ENCODE data around the gene MANSC4. TPM values are rescaled to one million over a fixed set of nuclear protein-coding genes. Genes with fewer than 3 reads are reported as not detected.

The MANSC4 gene
- total and polyA plus RNA-seq, 2 of the 13 experiments (the other 11 are each of a cell fraction or from before 2014, with no cell fraction given): not detected

DNA sequence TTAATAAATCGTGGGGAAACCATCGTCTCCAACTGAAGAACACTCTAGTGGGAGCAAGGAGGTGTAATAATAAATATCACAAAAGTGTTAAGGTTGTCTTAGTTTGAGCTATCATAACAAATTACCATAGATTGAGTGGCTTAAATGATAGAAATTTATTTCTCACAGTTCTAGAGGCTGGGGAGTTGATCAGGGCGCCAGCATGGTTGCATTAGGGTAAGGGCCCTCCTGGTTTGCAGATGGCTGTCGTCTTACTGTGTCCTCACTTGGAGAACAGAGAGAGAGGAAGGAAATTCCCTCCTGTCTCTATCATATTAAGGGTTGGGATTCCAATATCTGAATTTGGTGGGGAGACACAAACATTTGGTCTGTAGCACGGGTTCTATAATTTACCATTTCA is 36.4 kb downstream of the MANSC4 start:
- no peak for DNase-seq (ENCODE audit: low spot score)
- intact Hi-C loops (cut with micrococcal nuclease; ENCODE audit: unreplicated experiment) (no loop called here), in situ Hi-C loops (cut with HindIII; ENCODE audit: extremely low pct_ligation_motif_present, low pct_unique_long_range_greater_than_20kb) (loop anchor here (25.0 kb wide), 1 partner anchor 419 kb away; no protein-coding TSS in a partner anchor)
- no peak for FAIRE-seq
- Histone ChIP-seq H3K27ac (ENCODE audit: extremely low read length, insufficient read depth, low read length) (no peak overlapping the region), H4K20me1 (ENCODE audit: insufficient read depth, low read length) (no peaks in the 10 kb centered on the region), H3K9me3 (ENCODE audit: low read length) (no peaks in the 10 kb centered on the region), H3K4me1 (ENCODE audit: insufficient read depth, low read length) (peaks cover 16% of the 10 kb centered on the region; the same call in 1 of the 2 replicates), H3K27me3 (ENCODE audit: control insufficient read depth in 1 of 2, insufficient read depth in 2 of 2, low read length in 2 of 2) (no peaks in the 10 kb centered on the region), H3K79me2 (ENCODE audit: insufficient read depth, low read length) (no peaks in the 10 kb centered on the region), H3K4me3 (replicated peaks in 1 of 3; ENCODE audit: insufficient read depth in 1 of 3, low read depth in 2 of 3, low read length in 3 of 3) (no peak overlapping the region), H3K36me3 (replicated peaks in 1 of 2; ENCODE audit: control insufficient read depth in 1 of 2, insufficient read depth in 2 of 2, low read length in 2 of 2) (peaks cover 13 to 33% of the 10 kb centered on the region in 2 experiments; a peak in 4 of 5 replicates), H2AFZ (ENCODE audit: low read length) (no peak overlapping the region), H3K9ac (ENCODE audit: insufficient read depth, low read depth, low read length) (no peak overlapping the region), H3K4me2 (ENCODE audit: low read depth, low read length) (no peak overlapping the region)
- 99% methylated on average over 5 of the region's 5 CpGs for WGBS (ENCODE audit: low lambda C conversion rate)
- ChIA-PET POLR2A (no interaction called here), CTCF (ENCODE audit: low intra/inter-chr PET ratio, low total read pairs) (no interaction called here)
- no peak for ATAC-seq
- BruUV-seq (replicated peaks): no TSS peak
- no peak for TF ChIP-seq DNMT3B (CRISPR knock-in tag; conservative IDR thresholded peaks at IDR 0.05)
- TF ChIP-seq, protein P1, sequence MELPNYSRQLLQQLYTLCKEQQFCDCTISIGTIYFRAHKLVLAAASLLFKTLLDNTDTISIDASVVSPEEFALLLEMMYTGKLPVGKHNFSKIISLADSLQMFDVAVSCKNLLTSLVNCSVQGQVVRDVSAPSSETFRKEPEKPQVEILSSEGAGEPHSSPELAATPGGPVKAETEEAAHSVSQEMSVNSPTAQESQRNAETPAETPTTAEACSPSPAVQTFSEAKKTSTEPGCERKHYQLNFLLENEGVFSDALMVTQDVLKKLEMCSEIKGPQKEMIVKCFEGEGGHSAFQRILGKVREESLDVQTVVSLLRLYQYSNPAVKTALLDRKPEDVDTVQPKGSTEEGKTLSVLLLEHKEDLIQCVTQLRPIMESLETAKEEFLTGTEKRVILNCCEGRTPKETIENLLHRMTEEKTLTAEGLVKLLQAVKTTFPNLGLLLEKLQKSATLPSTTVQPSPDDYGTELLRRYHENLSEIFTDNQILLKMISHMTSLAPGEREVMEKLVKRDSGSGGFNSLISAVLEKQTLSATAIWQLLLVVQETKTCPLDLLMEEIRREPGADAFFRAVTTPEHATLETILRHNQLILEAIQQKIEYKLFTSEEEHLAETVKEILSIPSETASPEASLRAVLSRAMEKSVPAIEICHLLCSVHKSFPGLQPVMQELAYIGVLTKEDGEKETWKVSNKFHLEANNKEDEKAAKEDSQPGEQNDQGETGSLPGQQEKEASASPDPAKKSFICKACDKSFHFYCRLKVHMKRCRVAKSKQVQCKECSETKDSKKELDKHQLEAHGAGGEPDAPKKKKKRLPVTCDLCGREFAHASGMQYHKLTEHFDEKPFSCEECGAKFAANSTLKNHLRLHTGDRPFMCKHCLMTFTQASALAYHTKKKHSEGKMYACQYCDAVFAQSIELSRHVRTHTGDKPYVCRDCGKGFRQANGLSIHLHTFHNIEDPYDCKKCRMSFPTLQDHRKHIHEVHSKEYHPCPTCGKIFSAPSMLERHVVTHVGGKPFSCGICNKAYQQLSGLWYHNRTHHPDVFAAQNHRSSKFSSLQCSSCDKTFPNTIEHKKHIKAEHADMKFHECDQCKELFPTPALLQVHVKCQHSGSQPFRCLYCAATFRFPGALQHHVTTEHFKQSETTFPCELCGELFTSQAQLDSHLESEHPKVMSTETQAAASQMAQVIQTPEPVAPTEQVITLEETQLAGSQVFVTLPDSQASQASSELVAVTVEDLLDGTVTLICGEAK (IDR thresholded peaks at IDR 0.05): no peak
- TF ChIP-seq, protein P1 (CRISPR knock-in tag; IDR thresholded peaks at IDR 0.05): no peak
- TF ChIP-seq, protein P2, sequence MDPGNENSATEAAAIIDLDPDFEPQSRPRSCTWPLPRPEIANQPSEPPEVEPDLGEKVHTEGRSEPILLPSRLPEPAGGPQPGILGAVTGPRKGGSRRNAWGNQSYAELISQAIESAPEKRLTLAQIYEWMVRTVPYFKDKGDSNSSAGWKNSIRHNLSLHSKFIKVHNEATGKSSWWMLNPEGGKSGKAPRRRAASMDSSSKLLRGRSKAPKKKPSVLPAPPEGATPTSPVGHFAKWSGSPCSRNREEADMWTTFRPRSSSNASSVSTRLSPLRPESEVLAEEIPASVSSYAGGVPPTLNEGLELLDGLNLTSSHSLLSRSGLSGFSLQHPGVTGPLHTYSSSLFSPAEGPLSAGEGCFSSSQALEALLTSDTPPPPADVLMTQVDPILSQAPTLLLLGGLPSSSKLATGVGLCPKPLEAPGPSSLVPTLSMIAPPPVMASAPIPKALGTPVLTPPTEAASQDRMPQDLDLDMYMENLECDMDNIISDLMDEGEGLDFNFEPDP (CRISPR knock-in tag; conservative IDR thresholded peaks at IDR 0.05): no peak
- TF ChIP-seq, protein P3, sequence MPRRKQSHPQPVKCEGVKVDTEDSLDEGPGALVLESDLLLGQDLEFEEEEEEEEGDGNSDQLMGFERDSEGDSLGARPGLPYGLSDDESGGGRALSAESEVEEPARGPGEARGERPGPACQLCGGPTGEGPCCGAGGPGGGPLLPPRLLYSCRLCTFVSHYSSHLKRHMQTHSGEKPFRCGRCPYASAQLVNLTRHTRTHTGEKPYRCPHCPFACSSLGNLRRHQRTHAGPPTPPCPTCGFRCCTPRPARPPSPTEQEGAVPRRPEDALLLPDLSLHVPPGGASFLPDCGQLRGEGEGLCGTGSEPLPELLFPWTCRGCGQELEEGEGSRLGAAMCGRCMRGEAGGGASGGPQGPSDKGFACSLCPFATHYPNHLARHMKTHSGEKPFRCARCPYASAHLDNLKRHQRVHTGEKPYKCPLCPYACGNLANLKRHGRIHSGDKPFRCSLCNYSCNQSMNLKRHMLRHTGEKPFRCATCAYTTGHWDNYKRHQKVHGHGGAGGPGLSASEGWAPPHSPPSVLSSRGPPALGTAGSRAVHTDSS (CRISPR knock-in tag; conservative IDR thresholded peaks at IDR 0.05): no peak
- TF ChIP-seq ADNP (CRISPR knock-in tag; IDR thresholded peaks at IDR 0.05): no peak
- TF ChIP-seq, protein P4, sequence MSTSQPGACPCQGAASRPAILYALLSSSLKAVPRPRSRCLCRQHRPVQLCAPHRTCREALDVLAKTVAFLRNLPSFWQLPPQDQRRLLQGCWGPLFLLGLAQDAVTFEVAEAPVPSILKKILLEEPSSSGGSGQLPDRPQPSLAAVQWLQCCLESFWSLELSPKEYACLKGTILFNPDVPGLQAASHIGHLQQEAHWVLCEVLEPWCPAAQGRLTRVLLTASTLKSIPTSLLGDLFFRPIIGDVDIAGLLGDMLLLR (CRISPR knock-in tag; IDR thresholded peaks at IDR 0.05): no peak
- no peak for TF ChIP-seq LCORL (IDR thresholded peaks at IDR 0.05)
- no peak for TF ChIP-seq LCORL (CRISPR knock-in tag; IDR thresholded peaks at IDR 0.05)
- TF ChIP-seq, protein P5, sequence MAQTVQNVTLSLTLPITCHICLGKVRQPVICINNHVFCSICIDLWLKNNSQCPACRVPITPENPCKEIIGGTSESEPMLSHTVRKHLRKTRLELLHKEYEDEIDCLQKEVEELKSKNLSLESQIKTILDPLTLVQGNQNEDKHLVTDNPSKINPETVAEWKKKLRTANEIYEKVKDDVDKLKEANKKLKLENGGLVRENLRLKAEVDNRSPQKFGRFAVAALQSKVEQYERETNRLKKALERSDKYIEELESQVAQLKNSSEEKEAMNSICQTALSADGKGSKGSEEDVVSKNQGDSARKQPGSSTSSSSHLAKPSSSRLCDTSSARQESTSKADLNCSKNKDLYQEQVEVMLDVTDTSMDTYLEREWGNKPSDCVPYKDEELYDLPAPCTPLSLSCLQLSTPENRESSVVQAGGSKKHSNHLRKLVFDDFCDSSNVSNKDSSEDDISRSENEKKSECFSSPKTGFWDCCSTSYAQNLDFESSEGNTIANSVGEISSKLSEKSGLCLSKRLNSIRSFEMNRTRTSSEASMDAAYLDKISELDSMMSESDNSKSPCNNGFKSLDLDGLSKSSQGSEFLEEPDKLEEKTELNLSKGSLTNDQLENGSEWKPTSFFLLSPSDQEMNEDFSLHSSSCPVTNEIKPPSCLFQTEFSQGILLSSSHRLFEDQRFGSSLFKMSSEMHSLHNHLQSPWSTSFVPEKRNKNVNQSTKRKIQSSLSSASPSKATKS (CRISPR knock-in tag; IDR thresholded peaks at IDR 0.05): no peak
